ENCODE data around the gene RHOT2. TPM values are rescaled to one million over a fixed set of nuclear protein-coding genes. Genes with fewer than 3 reads are reported as not detected.

RHOT2 gene
- total RNA-seq, 2 experiments from 2014 or later, result 202 to 209 TPM

DNA sequence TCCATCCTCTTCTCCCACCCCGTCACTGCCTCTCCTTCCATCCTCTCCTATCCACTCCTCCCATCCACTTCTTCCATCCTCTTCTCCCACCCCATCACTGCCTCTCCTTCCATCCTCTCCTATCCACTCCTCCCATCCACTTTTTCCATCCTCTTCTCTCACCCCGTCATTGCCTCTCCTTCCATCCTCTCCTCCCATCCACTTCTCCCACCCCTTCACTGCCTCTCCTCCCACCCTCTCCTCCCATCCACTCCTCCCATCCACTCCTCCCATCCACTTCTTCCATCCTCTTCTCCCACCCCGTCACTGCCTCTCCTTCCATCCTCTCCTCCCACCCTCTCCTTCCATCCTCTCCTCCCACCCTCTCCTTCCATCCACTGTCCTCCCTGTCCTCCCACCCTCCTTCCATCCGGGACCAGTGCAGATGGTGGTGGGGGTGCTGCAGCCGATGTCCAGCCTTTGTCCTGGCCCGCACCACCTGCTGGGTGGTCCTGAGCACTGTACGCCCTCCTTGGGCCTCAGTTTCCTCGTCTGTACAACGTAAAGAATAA lies 36.0 kb upstream of the RHOT2 start:
- peaks cover 7% of the 10 kb centered on the region for H3K4me1 Mint-ChIP-seq (ENCODE audit: low read depth)
- no peak overlapping the region for H3K27ac Mint-ChIP-seq
- H3K4me3 Mint-ChIP-seq, result no peak overlapping the region
- no peaks in the 10 kb centered on the region for H3K9me3 Mint-ChIP-seq
- TF ChIP-seq, protein P1, sequence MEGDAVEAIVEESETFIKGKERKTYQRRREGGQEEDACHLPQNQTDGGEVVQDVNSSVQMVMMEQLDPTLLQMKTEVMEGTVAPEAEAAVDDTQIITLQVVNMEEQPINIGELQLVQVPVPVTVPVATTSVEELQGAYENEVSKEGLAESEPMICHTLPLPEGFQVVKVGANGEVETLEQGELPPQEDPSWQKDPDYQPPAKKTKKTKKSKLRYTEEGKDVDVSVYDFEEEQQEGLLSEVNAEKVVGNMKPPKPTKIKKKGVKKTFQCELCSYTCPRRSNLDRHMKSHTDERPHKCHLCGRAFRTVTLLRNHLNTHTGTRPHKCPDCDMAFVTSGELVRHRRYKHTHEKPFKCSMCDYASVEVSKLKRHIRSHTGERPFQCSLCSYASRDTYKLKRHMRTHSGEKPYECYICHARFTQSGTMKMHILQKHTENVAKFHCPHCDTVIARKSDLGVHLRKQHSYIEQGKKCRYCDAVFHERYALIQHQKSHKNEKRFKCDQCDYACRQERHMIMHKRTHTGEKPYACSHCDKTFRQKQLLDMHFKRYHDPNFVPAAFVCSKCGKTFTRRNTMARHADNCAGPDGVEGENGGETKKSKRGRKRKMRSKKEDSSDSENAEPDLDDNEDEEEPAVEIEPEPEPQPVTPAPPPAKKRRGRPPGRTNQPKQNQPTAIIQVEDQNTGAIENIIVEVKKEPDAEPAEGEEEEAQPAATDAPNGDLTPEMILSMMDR (IDR thresholded peaks at IDR 0.05), result no peak
- Histone ChIP-seq H3K36me3 (ENCODE audit: insufficient read depth, low read length) (peaks cover 3% of the 10 kb centered on the region), H3K27ac (ENCODE audit: low read depth in 1 of 2, low read length in 2 of 2) (no peak overlapping the region), H3K27me3 (ENCODE audit: control insufficient read depth in 1 of 2, insufficient read depth in 2 of 2, low read length in 2 of 2) (no peaks in the 10 kb centered on the region), H3K4me3 (ENCODE audit: low read length) (no peak overlapping the region), H3K4me1 (ENCODE audit: insufficient read depth, low read length) (peaks cover 28% of the 10 kb centered on the region), H3K9me3 (ENCODE audit: control insufficient read depth in 1 of 2, insufficient read depth in 1 of 2, low read length in 2 of 2) (no peaks in the 10 kb centered on the region)
- ChIA-PET CTCF (no interaction called here), POLR2A (no interaction called here)
- ATAC-seq (ENCODE audit: poor library complexity) (no peak), DNase-seq (no peak)
- peaks cover 9% of the 10 kb centered on the region for H3K36me3 Mint-ChIP-seq (ENCODE audit: low read depth)
- intact Hi-C loops (cut with DNase I, micrococcal nuclease), result no loop called here
- H3K27me3 Mint-ChIP-seq, result peaks cover 6% of the 10 kb centered on the region

DNA sequence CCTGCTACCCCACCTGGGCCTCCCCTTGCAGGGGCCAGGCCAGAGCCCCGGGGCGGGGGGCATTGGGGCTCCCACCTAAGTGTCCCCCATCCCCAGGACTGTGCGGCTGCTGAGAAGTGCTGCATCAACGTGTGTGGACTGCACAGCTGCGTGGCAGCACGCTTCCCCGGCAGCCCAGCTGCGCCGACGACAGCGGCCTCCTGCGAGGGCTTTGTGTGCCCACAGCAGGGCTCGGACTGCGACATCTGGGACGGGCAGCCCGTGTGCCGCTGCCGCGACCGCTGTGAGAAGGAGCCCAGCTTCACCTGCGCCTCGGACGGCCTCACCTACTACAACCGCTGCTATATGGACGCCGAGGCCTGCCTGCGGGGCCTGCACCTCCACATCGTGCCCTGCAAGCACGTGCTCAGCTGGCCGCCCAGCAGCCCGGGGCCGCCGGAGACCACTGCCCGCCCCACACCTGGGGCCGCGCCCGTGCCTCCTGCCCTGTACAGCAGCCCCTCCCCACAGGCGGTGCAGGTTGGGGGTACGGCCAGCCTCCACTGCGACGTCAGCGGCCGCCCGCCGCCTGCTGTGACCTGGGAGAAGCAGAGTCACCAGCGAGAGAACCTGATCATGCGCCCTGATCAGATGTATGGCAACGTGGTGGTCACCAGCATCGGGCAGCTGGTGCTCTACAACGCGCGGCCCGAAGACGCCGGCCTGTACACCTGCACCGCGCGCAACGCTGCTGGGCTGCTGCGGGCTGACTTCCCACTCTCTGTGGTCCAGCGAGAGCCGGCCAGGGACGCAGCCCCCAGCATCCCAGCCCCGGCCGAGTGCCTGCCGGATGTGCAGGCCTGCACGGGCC lies 35.2 kb upstream of the RHOT2 start:
- peaks cover 8% of the 10 kb centered on the region for H3K4me1 Mint-ChIP-seq (ENCODE audit: low read depth)
- TF ChIP-seq, protein P1 (IDR thresholded peaks at IDR 0.05), result no peak
- ChIA-PET POLR2A (no interaction called here), CTCF (no interaction called here)
- DNase-seq (peak in 1 of 14 experiments; percentile 42), ATAC-seq (ENCODE audit: poor library complexity) (no peak)
- H3K36me3 Mint-ChIP-seq (ENCODE audit: low read depth), result peaks cover 9% of the 10 kb centered on the region
- Histone ChIP-seq H3K4me1 (ENCODE audit: insufficient read depth, low read length) (peaks cover 34% of the 10 kb centered on the region), H3K9me3 (ENCODE audit: control insufficient read depth in 1 of 2, insufficient read depth in 1 of 2, low read length in 2 of 2) (peaks cover 0 to 6% of the 10 kb centered on the region in 2 experiments), H3K27ac (ENCODE audit: low read depth in 1 of 2, low read length in 2 of 2) (no peak overlapping the region), H3K4me3 (ENCODE audit: low read length) (no peak overlapping the region), H3K27me3 (ENCODE audit: control insufficient read depth in 1 of 2, insufficient read depth in 2 of 2, low read length in 2 of 2) (no peaks in the 10 kb centered on the region), H3K36me3 (ENCODE audit: insufficient read depth, low read length) (no peaks in the 10 kb centered on the region)
- H3K27ac Mint-ChIP-seq, result no peak overlapping the region
- H3K4me3 Mint-ChIP-seq, result no peak overlapping the region
- intact Hi-C loops (cut with DNase I, micrococcal nuclease), result no loop called here
- peaks cover 6% of the 10 kb centered on the region for H3K27me3 Mint-ChIP-seq
- H3K9me3 Mint-ChIP-seq, result no peaks in the 10 kb centered on the region

DNA sequence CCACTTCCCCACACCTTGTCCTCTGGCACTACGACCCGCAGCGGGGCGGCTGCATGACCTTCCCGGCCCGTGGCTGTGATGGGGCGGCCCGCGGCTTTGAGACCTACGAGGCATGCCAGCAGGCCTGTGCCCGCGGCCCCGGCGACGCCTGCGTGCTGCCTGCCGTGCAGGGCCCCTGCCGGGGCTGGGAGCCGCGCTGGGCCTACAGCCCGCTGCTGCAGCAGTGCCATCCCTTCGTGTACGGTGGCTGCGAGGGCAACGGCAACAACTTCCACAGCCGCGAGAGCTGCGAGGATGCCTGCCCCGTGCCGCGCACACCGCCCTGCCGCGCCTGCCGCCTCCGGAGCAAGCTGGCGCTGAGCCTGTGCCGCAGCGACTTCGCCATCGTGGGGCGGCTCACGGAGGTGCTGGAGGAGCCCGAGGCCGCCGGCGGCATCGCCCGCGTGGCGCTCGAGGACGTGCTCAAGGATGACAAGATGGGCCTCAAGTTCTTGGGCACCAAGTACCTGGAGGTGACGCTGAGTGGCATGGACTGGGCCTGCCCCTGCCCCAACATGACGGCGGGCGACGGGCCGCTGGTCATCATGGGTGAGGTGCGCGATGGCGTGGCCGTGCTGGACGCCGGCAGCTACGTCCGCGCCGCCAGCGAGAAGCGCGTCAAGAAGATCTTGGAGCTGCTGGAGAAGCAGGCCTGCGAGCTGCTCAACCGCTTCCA lies 34.4 kb upstream of the RHOT2 start:
- Histone ChIP-seq H3K9me3 (ENCODE audit: control insufficient read depth in 1 of 2, insufficient read depth in 1 of 2, low read length in 2 of 2) (peaks cover 0 to 10% of the 10 kb centered on the region in 2 experiments), H3K27me3 (ENCODE audit: control insufficient read depth in 1 of 2, insufficient read depth in 2 of 2, low read length in 2 of 2) (no peaks in the 10 kb centered on the region), H3K27ac (ENCODE audit: low read depth in 1 of 2, low read length in 2 of 2) (no peak overlapping the region), H3K4me3 (ENCODE audit: low read length) (no peak overlapping the region), H3K36me3 (ENCODE audit: insufficient read depth, low read length) (no peaks in the 10 kb centered on the region), H3K4me1 (ENCODE audit: insufficient read depth, low read length) (peaks cover 36% of the 10 kb centered on the region)
- CTCF ChIA-PET, result no interaction called here
- Mint-ChIP-seq H3K4me3 (peak overlapping the region; percentile 79), H3K4me1 (ENCODE audit: low read depth) (peaks cover 8% of the 10 kb centered on the region), H3K36me3 (ENCODE audit: low read depth) (peaks cover 9% of the 10 kb centered on the region), H3K9me3 (no peaks in the 10 kb centered on the region), H3K27ac (no peak overlapping the region), H3K27me3 (peaks cover 6% of the 10 kb centered on the region)
- POLR2A ChIA-PET, result no interaction called here
- DNase-seq, result no peak
- TF ChIP-seq, protein P1 (IDR thresholded peaks at IDR 0.05), result no peak
- intact Hi-C loops (cut with DNase I, micrococcal nuclease), result no loop called here
- ATAC-seq (ENCODE audit: poor library complexity), result no peak
